ENCODE data around the gene ASTN1. TPM values are rescaled to one million over a fixed set of nuclear protein-coding genes. Genes with fewer than 3 reads are reported as not detected.

ASTN1 gene
- total RNA-seq, 4 donors from 2014 or later: 1.2 to 2.2 (median 1.6) TPM

DNA sequence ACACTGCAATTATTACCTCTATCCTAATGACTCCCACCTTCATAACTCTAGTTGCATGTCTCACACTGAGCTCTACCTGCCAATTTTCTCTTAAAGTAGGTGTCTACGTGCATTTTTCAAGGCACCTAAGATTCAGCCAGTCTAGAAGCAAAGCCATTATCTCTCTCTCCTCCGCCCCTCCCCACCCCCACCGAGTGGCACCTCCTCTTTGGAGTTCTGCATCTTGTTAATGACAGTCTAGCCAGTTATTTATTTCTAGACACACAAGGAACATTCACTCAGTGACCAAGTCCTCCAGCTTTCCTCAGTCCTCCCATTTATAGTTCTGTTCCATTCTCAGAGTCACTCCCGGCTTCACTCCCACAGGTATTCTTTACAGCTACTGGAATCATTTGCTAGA lies 47.6 kb downstream of the ASTN1 start:
- Histone ChIP-seq H3K36me3 (no peaks in the 10 kb centered on the region), H3K27me3 (peaks cover 0 to 4% (median 0%) of the 10 kb centered on the region in 4 donors), H3K27ac (replicated peaks in 1 of 4) (no peak overlapping the region), H3K4me1 (no peaks in the 10 kb centered on the region), H3K4me3 (no peak overlapping the region), H3K9me3 (no peaks in the 10 kb centered on the region)
- DNase-seq (ENCODE audit: extremely low spot score): peak; percentile 77
- WGBS: 88% methylated on average over 4 of the region's 4 CpGs
- no peak for TF ChIP-seq POLR2AphosphoS5 (IDR thresholded peaks at IDR 0.05)
- TF ChIP-seq EP300 (IDR thresholded peaks at IDR 0.05): no peak
- no peak for TF ChIP-seq POLR2A (IDR thresholded peaks at IDR 0.05; ENCODE audit: low read depth)
- TF ChIP-seq, protein P1, sequence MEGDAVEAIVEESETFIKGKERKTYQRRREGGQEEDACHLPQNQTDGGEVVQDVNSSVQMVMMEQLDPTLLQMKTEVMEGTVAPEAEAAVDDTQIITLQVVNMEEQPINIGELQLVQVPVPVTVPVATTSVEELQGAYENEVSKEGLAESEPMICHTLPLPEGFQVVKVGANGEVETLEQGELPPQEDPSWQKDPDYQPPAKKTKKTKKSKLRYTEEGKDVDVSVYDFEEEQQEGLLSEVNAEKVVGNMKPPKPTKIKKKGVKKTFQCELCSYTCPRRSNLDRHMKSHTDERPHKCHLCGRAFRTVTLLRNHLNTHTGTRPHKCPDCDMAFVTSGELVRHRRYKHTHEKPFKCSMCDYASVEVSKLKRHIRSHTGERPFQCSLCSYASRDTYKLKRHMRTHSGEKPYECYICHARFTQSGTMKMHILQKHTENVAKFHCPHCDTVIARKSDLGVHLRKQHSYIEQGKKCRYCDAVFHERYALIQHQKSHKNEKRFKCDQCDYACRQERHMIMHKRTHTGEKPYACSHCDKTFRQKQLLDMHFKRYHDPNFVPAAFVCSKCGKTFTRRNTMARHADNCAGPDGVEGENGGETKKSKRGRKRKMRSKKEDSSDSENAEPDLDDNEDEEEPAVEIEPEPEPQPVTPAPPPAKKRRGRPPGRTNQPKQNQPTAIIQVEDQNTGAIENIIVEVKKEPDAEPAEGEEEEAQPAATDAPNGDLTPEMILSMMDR (IDR thresholded peaks at IDR 0.05): no peak
- intact Hi-C loops (cut with DNase I): no loop called here

DNA sequence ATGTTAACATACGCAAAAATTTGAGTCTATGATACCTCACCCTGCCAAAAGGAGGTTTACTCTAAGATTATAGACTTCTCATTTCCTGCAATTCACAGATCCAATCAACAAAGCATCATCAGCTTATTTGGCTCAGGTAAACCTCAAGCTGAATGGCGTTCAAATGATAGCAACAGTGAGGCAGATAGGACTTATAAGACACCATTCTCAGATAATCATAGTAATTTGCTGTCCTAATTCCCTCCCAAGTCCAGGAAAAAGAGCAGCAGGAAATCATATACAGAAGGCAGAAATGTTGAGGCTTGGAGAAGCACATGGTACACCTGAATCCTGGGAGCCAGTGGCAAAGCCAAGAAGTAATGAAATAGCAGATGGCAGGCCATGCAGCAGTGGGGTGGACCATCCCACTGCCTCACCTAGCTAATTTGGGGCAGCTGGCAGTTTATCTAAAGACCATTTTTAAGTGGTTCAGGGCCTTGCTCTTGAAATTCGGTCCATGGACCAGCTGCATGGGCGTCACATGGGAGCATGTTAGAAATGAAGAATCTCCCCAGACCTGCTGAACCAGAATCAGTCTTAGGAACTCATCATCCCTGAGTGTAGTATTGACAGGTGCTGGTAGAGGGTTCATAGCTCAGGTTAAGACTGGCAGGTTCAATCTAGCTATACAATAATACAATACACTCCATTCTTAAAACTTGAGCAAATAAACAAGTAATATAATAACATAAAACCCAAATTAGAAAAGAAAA lies 57.7 kb downstream of the ASTN1 start:
- 76% methylated on average over 4 of the region's 4 CpGs for WGBS
- no peak for DNase-seq (ENCODE audit: extremely low spot score)
- intact Hi-C loops (cut with DNase I): no loop called here
- no peaks in the 10 kb centered on the region for H3K36me3 ChIP-seq
- TF ChIP-seq EP300 (IDR thresholded peaks at IDR 0.05) (no peak), POLR2A (IDR thresholded peaks at IDR 0.05; ENCODE audit: low read depth) (no peak), POLR2AphosphoS5 (IDR thresholded peaks at IDR 0.05) (no peak)
- TF ChIP-seq, protein P1 (IDR thresholded peaks at IDR 0.05): no peak
- no peak overlapping the region for H3K27ac ChIP-seq (replicated peaks in 1 of 4)
- no peaks in the 10 kb centered on the region for H3K4me1 ChIP-seq
- H3K4me3 ChIP-seq: no peak overlapping the region
- H3K27me3 ChIP-seq: no peaks in the 10 kb centered on the region
- no peaks in the 10 kb centered on the region for H3K9me3 ChIP-seq

DNA sequence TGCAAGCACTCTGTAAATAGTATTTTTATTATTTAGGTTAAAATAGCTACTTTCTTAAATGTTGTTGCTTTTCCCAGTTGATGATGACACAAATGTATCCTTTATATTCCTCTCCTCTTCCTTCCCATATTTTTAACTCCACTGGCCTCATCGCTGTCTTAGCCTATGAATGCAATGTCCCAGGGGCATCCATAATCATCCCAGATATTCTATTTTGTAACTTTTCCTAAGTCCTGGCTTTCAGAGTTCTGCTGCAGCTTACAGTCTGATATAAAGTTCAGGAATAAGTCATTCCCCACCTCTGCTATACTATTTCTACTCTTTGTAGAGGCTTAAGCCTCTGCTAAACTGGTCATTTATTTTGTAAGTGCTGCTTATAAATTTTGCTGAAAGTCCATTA lies 58.3 kb downstream of the ASTN1 start:
- no peaks in the 10 kb centered on the region for H3K27me3 ChIP-seq
- H3K27ac ChIP-seq (replicated peaks in 1 of 4): no peak overlapping the region
- no peak for DNase-seq (ENCODE audit: extremely low spot score)
- TF ChIP-seq POLR2A (IDR thresholded peaks at IDR 0.05; ENCODE audit: low read depth) (no peak), POLR2AphosphoS5 (IDR thresholded peaks at IDR 0.05) (no peak), EP300 (IDR thresholded peaks at IDR 0.05) (no peak)
- TF ChIP-seq, protein P1 (IDR thresholded peaks at IDR 0.05): no peak
- H3K36me3 ChIP-seq: no peaks in the 10 kb centered on the region
- no peak overlapping the region for H3K4me3 ChIP-seq
- intact Hi-C loops (cut with DNase I): no loop called here
- H3K4me1 ChIP-seq: no peaks in the 10 kb centered on the region
- WGBS: 70% methylated on average over 1 of the region's 1 CpG
- no peaks in the 10 kb centered on the region for H3K9me3 ChIP-seq

DNA sequence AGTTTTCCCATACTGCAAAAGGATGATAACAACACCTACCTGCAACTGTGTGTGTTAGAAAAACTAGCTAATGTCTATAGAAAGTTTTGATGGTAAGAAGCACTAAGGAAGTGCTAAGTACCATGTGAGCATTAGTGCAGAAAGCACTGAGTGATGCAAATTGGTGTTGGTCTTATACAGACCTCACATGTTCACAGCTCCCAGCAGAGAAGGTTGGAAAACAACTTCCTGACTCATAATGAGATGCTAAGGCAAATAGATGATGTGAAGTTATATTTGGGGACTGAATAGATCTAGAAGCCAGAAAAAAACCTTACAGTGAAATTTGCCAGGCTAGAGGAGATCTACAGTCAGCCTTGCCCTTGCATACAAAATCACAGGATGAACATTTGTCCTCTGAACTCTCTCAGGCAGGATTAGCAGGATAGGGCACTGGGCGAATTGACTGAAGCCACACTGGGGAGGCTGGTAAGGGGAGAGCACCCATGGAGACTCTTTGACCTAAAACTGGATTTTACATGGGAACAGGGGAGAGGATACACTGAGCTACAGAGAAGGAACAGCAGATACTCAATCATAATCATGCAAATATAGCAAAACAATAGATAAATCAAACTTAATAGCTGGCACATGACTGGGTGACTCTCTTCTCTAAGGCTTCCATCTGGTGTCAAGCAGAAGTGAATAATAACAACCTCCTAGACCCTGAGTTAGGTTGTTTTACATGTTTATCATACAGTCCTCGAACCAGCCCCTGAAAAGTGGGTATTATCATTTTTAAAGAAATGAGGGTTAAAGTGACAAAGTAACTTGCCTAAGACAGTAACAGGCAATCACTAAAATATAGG lies 61.3 kb downstream of the ASTN1 start:
- H3K36me3 ChIP-seq: no peaks in the 10 kb centered on the region
- WGBS: 77% methylated on average over 2 of the region's 2 CpGs
- no peak for DNase-seq (ENCODE audit: extremely low spot score)

More for the DNA sequence above, 61.3 kb downstream of the ASTN1 start:
- Histone ChIP-seq H3K4me3 (no peak overlapping the region), H3K4me1 (no peaks in the 10 kb centered on the region), H3K9me3 (no peaks in the 10 kb centered on the region), H3K27me3 (no peaks in the 10 kb centered on the region), H3K27ac (replicated peaks in 1 of 4) (no peak overlapping the region)
- TF ChIP-seq EP300 (IDR thresholded peaks at IDR 0.05): no peak
- TF ChIP-seq, protein P1 (IDR thresholded peaks at IDR 0.05): no peak
- no peak for TF ChIP-seq POLR2AphosphoS5 (IDR thresholded peaks at IDR 0.05)
- TF ChIP-seq POLR2A (IDR thresholded peaks at IDR 0.05; ENCODE audit: low read depth): no peak
- intact Hi-C loops (cut with DNase I): no loop called here
